Smooth muscle cell (in vitro differentiated cells): Measurements from ENCODE around the gene RPS15. TPM values are rescaled to one million over a fixed set of nuclear protein-coding genes. Genes with fewer than 3 reads are reported as not detected.

Experiments
- DNase-seq: peaks from one replicate; lab custom pipeline; 2025; ENCODE audit not compliant: unreplicated experiment; lab: John Stamatoyannopoulos, UW
- H2AFZ ChIP-seq: fragments of 200-600 bp; sonication (generic); 2 replicates; pipeline ENCODE4 v1.6.0; 2016; ENCODE audit warnings: antibody characterized with exemption, low read depth, mild to moderate bottlenecking
- H3F3A ChIP-seq: fragments of 200-600 bp; sonication (generic); 2 replicates; pipeline ENCODE4 v1.6.0; 2017; ENCODE audit warnings: antibody characterized with exemption, low read depth
- H3K27ac ChIP-seq: fragments of 200-600 bp; sonication (generic); 2 replicates; pipeline ENCODE4 v1.5.1; 2016; ENCODE audit warnings: low read depth, mild to moderate bottlenecking
- H3K27me3 ChIP-seq: fragments of 200-600 bp; sonication (generic); 2 replicates; pipeline ENCODE4 v1.6.1; 2016; ENCODE audit warnings: low read depth, mild to moderate bottlenecking
- H3K36me3 ChIP-seq: fragments of 200-600 bp; sonication (generic); 2 replicates; pipeline ENCODE4 v1.5.1; 2016; ENCODE audit warnings: low read depth
- H3K4me1 ChIP-seq: fragments of 200-600 bp; sonication (generic); 2 replicates; pipeline ENCODE4 v1.5.1; 2016; ENCODE audit warnings: low read depth
- H3K4me2 ChIP-seq: fragments of 200-600 bp; sonication (generic); 2 replicates; pipeline ENCODE4 v1.6.0; 2016; ENCODE audit warnings: mild to moderate bottlenecking
- H3K4me3 ChIP-seq: fragments of 200-600 bp; sonication (generic); 2 replicates; pipeline ENCODE4 v1.5.1; 2016; ENCODE audit warnings: mild to moderate bottlenecking
- H3K79me2 ChIP-seq: fragments of 200-600 bp; sonication (generic); 2 replicates; pipeline ENCODE4 v1.6.0; 2016; ENCODE audit warnings: low read depth, mild to moderate bottlenecking
- H3K9ac ChIP-seq: fragments of 200-600 bp; sonication (generic); 2 replicates; pipeline ENCODE4 v1.6.0; 2016; ENCODE audit warnings: low read depth
- H3K9me3 ChIP-seq: fragments of 200-600 bp; sonication (generic); replicated peaks from 2 replicates; pipeline ENCODE4 v1.5.1; 2016; ENCODE audit warnings: low read depth
- H4K20me1 ChIP-seq: fragments of 200-600 bp; sonication (generic); 2 replicates; pipeline ENCODE4 v1.6.0; 2016; ENCODE audit warnings: low read depth
- CTCF ChIP-seq: fragments of 200-600 bp; sonication (generic); IDR thresholded peaks from 2 replicates; pipeline ENCODE4 v1.5.1; 2017; ENCODE audit warnings: borderline replicate concordance, mild to moderate bottlenecking, antibody characterized with exemption; ENCODE audit not compliant: insufficient read depth, poor library complexity, severe bottlenecking
- WGBS: methylation state at CpG from one replicate; pipeline ENCODE4 v1.1.7; 2016; ENCODE audit warnings: low lambda C conversion rate; 5-methylcytosine and 5-hydroxymethylcytosine counted together
- polyA plus RNA-seq: library from polyadenylated mRNA; unstranded; fragments of >200 nt; fragmentation: Nextera tagmentation; extraction: Ambion mirVana; gene quantifications from 2 replicates; pipeline ENCODE4 v1.2.1, GENCODE V29; 2016
- total RNA-seq: library from RNA; depleted of rRNA; stranded (reverse); fragments of >200 nt; gene quantifications from 2 replicates; pipeline ENCODE4 v1.2.3, GENCODE V29; 2014

Gene RPS15
- total and polyA plus RNA-seq, 2 experiments from 2014 or later: 1,180 to 2,744 TPM

GRCh38 chr19:1457892-1458291 lies 19.7 kb downstream of the RPS15 start:
- H3K27ac ChIP-seq: no peak overlapping the region
- H3K9me3 ChIP-seq: no peaks in the 10 kb centered on the region
- no peak overlapping the region for H3K9ac ChIP-seq
- DNase-seq: no peak
- no peak for TF ChIP-seq CTCF
- H3K4me3 ChIP-seq: no peak overlapping the region
- 92% methylated on average over 16 of the region's 16 CpGs for WGBS
- H3K4me1 ChIP-seq: peaks cover 2% of the 10 kb centered on the region
- H3K36me3 ChIP-seq: no peaks in the 10 kb centered on the region
- H3F3A ChIP-seq: no peaks in the 10 kb centered on the region
- H2AFZ ChIP-seq: no peak overlapping the region
- H3K27me3 ChIP-seq: peaks cover 38% of the 10 kb centered on the region
- H3K79me2 ChIP-seq: no peaks in the 10 kb centered on the region
- H3K4me2 ChIP-seq: no peak overlapping the region
- H4K20me1 ChIP-seq: peaks cover 42% of the 10 kb centered on the region

- no peaks in the 10 kb centered on the region for H3K79me2 ChIP-seq
- WGBS: 82% methylated on average over 9 of the region's 9 CpGs
- DNase-seq: no peak
- H3K27me3 ChIP-seq: peaks cover 22% of the 10 kb centered on the region
- no peak for TF ChIP-seq CTCF
- no peak overlapping the region for H3K4me3 ChIP-seq
- H3K9me3 ChIP-seq: no peaks in the 10 kb centered on the region
- no peak overlapping the region for H3K4me2 ChIP-seq
- H3K9ac ChIP-seq: no peak overlapping the region
- H3F3A ChIP-seq: no peaks in the 10 kb centered on the region
- no peak overlapping the region for H2AFZ ChIP-seq
- H3K36me3 ChIP-seq: no peaks in the 10 kb centered on the region
- H3K27ac ChIP-seq: no peak overlapping the region
- H3K4me1 ChIP-seq: no peaks in the 10 kb centered on the region
- peaks cover 56% of the 10 kb centered on the region for H4K20me1 ChIP-seq
These were observed 21.3 kb downstream of the RPS15 start for GRCh38 chr19:1459479-1459878.

DNA sequence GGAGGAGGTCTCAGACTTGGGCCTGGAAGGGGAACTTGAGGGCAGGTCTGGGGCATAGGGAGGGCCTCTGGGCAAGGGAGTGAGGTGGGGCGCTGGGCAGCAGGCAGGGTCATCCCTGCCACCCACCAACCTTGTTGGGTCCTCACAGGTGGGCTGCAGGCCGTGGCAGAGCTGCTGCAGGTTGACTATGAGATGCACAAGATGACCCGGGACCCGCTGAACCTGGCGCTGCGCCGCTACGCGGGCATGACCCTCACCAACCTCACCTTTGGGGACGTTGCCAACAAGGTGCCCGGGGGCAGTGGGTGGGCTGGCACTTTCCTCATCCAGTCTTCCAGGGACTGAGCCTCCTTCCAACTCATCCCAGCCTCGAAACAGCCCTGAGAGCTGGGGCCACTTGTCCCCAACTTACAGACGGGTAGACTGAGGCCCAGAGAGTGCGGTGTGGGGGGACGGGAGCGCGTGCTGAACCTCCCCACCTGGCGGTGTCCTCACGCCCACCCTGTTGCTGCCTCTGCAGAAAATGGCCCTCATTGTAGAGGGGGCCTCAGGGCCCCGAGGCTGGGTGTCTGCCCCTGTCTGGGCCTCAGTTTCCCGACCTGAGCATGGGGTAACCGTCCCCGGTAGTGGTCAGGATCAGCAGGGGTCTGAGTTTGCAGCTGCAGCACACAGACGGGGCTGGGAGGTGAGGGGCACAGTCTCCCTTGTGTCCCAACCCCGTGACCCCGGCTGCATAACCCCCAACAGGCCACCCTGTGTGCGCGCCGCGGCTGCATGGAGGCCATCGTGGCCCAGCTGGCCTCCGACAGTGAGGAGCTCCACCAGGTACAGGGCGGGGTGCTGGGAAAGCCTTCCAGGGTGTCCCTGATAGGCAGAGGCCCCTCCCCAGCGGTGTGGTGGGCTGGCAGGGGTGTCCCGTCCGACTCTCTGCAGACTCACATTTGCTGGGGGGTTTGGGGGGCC lies 22.1 kb downstream of the RPS15 start:
- H3K4me2 ChIP-seq: no peak overlapping the region
- no peak for DNase-seq
- H3K36me3 ChIP-seq: no peaks in the 10 kb centered on the region
- H4K20me1 ChIP-seq: peaks cover 64% of the 10 kb centered on the region
- no peak overlapping the region for H3K27ac ChIP-seq
- whole genome bisulfite sequencing: 94% methylated on average over 35 of the region's 36 CpGs
- H3K4me1 ChIP-seq: no peaks in the 10 kb centered on the region
- no peaks in the 10 kb centered on the region for H3K79me2 ChIP-seq
- H3K27me3 ChIP-seq: peaks cover 20% of the 10 kb centered on the region
- no peak overlapping the region for H2AFZ ChIP-seq
- H3F3A ChIP-seq: no peaks in the 10 kb centered on the region
- TF ChIP-seq CTCF: no peak
- no peak overlapping the region for H3K9ac ChIP-seq
- H3K4me3 ChIP-seq: no peak overlapping the region
- H3K9me3 ChIP-seq: no peaks in the 10 kb centered on the region
